Fibroblast of skin of left quadriceps (primary cell): ENCODE measurements around the gene CDPF1.

Experiments used
- DNase-seq, 2 experiments: peaks; one replicate each; pipeline ENCODE4 v3.0.0-alpha.2; 2013; ENCODE audit warnings: low read depth in 2 of 2

Gene CDPF1, protein sequence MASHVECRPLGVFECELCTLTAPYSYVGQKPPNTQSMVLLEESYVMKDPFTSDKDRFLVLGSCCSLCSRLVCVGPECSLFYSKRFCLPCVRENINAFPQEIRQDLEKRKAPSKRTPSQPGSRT

DNA sequence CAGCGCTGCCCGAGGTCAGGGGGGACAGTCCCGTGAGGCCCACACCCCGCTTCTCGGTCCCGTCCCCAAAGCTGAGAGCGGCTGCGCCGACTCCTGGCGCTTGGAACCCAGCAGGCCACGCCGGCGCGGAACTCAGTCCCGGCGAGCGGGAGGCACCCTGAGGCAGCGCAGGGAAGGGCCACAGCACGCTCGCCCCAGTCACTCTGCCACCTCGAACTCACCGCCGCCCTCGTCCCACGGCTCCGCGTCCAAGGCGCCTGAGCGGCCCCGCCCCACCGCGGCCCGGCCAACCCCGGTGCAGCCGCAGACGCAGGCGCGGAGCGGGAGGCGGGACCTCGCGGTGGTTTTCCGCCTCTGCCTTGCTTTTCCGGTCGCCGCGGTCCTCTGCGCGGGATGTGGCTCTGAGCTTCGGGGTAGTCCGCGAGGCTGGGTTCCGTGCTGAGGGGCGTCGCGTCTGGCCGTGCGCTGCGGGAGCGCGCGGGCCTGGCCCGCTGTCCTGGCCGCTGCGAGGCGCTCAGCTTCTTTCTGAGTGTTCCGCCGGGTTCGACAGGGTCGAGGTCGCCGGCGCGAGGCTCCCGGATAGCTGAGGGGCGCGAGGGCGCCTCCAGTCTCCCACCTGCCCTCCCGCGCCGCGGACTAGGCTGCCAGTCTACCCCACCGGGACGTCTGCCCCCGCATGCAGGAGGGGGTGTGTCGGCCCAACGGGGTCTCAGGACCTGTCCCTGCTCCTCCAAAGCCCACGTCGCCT is at the start of gene CDPF1:
TSS of gene CDPF1 (minus strand) at position 259 of the 748 bp plus-strand sequence. CDS start 2,009 bp downstream, outside the sequence.
- peak; percentile 61 to 62 for DNase-seq

DNA sequence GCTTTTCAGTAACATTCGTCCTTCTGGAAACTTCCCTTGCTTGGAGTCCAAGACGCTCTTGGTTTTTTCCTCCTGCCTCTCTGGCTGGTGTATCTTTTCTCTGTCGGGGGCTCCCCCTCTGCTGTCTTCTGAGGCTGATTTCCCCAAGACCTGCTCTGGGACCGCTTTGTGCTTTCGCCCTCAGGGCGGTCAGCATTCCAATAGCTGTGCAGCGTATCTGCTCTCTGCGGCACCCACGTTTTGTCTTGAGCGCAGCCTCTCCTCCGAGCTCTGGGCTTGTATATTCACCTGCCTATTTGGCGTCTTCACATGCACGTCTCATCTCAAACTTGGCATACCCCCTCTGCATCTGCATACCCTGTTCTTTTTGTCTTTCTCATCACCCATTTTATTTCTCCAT is 49.0 kb upstream of the CDPF1 start:
- no peak for DNase-seq

DNA sequence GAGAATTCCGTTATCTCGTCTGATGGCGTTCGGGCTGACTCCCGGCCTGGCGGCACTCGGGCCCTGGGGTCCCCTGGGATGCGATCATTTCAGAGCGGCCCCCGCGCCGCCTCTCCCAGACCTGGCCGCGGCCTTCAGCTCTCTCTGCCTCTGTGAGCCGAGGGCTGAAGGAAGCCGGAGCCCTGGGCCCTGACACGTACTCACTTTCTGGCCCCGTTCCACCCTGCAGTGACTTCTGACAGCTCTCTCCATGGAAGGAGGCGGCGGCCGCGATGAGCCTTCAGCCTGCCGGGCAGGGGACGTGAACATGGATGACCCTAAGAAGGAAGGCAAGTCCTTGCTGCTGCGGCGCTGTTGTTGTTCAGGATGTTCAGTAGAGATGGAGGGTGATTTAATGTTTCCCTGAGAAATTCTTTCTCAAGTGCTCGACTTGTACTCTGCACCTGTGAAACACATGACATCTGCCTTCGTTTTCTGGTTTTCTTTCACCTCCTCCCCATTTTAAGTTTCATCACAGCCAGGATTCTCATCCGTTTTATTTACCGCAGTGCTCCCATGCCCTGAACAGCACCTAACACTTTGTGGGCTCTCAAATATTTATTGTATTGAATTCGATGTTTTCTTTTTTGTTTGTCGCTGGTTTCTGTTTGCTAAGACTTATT is 47.2 kb upstream of the CDPF1 start:
- DNase-seq: no peak

DNA sequence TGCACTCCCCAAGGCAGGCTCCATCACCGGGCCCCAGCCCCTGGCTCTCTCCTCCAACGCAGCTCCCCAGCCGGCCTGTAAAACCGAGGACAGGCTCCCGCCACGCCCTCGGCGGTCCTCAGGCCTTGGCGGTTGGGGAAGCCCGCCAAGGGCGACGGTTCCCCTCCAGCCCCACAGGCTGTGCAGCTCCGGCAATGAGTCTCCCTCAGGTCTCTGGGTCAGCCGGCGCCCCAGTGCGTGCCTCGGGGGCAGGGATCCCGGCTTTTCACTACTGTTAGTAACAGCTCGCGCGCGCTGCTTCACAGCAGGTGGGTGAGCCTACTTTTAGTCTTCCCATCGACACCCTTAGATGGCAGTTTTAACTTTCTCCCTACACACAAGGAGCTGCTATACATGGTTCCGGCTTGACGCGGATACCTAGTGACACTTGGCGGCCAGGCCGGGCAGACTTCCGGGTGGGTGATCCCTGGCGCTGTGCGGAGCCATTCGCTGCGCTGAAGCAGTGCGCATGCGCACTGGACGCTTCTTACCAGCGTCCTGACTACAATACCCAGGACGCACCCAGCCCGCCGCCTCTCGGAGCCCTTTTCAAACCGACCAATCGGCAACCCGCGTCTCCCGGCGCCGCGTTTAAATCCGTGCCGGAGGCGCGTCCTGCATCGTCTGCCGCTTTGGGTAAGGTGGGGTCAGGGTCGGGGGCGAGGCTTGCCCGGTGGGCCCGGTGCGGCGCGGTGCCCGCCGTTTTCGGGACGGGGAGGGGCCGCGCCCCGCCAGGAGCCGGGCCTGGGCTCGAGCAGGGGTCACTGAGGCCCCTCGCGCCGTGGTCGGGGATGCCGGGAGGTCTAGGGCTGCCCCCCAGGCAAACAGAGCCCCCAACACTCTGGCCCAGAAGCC is 46.4 kb upstream of the CDPF1 start, which contains the start of gene GTSE1:
TSS of gene GTSE1 (plus strand) at position 614 of the 894 bp plus-strand sequence. CDS start 531 bp downstream, outside the sequence.
- DNase-seq: peak; percentile 90 to 91

DNA sequence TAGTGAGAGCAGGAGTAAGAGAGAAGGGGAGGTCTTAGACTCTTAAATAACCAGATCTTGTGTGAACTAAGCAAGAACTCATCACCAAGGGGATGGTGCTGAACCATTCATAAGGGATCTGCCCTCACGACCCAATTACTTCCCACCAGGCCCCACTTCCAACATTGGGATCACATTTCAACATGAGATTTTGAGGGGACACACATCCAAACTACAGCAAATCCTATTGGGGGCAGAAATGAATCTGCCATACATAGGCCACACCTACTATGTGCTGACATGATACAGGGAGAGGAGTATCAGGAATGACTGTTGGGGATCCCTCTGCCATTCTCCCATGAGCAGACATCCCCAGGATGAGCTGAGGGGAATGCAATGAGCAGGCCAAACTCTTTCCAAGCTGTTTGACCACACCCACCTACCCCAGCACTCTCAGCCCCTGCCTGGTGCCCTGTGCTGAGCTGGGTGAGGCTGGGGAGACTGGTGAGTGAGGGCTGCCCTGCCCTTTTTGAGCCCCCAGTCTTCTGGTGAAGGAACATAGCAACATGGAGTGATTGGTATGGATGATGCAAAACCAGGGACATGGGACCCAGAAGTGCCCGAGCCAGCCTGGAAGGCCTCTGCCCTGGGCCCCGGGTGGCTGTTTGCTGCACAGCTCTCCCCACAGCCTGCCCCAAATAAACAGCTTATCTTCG is 45.3 kb upstream of the CDPF1 start:
- DNase-seq: no peak

DNA sequence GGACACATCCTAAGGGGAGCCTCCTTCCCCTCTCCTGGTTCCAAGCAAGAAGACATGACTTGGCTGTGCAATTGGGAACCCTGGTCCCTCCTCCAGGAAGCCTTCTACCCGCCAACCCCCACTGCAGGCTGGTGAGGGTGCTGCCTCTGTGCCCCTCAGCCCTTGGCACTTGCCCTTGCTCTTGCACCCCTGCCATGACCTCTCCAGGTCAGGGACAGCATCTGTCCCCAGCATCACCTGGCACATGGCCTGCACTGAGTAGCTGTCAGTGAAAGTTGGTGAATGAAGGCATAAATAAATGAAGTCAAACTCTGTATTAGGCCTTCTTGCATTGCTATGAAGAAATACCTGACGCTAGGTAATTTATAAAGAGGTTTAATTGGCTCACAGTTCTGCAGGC is 44.7 kb upstream of the CDPF1 start:
- no peak for DNase-seq

DNA sequence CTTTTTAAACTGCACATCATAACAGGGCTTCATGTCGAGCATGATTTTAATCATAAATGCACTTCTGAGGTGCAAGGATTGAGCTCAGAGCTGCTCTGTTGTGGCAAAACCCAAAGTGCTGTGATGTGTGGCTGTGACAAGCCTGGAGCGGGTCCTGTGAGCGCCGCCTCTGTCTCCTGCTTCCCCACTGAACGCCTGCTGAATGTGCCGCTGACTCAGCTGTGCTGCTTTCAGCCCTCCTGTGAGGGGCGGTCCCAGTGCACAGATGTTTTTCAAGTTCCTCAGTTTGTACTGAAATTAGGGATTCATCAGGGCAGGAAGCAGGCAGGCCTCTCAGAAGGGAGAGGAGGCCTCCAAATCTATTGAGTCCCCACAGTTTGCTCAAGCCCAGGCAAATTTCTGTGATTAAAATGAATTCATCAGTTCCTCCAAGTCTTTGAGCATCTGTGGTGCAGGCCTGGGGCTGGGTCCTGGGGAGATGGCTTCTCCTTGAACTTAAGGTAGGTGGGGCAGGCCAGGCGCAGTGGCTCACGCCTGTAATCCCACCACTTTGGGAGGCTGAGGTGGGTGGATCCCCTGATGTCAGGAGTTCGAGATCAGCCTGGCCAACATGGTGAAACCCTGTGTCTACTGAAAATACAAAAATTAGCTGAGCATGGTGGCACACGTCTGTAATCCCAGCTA is 43.6 kb upstream of the CDPF1 start:
- DNase-seq: peak; percentile 49 to 52

DNA sequence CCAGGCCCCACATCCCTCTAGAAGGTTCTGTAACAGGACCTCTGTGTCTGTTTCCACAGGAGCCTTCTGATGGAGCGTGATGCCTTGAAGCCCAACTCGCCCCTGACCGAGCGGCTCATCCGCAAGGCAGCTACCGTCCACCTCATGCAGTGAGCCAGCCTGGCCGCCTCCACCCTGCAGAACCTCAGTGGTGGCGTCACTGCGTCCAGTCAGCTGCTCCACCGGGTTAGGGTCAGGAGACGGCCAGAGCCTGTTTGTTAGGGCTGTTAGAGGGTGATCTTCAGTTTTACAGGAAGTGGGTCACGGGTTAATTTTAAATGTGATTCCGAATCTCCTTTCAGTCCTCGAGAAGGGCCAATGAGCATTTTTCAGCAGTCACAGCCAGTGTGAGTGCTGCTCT is 42.6 kb upstream of the CDPF1 start:
- DNase-seq: no peak

DNA sequence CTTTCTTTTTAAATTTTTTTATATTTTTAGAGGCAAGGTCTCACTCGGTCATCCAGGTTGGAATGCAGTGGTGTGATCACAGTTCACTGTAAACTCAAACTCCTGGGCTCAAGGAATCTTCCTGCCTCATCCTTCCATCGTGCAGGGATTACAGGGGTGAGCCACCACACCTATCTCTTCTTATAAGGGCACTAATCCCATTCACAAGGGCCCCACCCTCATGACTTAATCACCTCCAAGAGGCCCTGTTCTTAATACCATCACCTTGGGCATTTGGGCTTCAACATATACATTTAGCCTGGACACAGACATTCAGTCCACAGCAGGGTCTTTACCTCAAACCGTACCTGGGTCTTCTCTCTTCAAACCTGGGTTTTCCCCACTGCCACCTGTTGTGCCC is 42.1 kb upstream of the CDPF1 start:
- no peak for DNase-seq

DNA sequence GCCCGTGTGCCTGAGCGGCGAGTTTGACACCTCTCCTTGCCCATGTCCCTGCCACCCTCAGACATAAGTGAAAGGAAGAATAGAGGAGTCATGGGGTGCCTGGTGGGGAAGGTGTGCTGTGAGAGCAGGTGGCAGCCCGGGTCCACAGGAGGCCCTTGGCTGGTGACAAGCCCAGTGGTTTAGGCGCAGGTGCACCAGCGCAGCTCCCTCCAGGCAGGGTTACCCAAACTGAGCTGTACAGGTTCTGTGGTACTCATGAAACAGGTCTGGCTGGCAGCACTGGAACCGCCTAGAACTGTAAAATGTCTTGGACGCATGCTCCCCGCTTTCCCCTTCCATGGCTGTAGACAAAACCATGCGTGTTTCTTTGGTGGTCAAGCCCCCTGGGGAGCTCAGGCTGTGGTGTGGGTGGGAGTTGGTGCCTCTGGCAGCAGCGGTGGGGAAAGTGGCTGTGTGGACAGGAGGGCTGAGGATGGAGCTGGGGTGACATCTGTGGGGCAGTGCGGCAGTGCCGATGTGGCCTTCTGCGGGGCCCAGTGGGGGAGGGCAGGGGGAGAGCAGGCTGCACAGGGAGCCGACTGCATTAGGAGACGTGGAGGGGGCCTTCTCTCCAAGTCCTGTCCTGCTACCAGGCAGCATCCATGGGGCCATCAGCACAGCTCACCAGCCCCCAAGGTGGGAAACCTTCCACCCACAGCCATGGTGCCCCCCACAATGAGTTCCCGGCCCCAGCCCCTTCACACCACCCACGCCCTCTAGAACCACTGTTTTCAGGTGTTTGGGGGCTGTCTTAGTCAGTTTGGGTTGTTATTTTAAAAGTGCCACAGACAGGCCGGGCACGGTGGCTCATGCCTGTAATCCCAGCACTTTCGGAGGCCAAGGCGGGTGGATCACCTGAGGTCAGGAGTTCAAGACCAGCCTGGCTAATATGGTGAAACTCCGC is 41.0 kb upstream of the CDPF1 start:
- DNase-seq: no peak

DNA sequence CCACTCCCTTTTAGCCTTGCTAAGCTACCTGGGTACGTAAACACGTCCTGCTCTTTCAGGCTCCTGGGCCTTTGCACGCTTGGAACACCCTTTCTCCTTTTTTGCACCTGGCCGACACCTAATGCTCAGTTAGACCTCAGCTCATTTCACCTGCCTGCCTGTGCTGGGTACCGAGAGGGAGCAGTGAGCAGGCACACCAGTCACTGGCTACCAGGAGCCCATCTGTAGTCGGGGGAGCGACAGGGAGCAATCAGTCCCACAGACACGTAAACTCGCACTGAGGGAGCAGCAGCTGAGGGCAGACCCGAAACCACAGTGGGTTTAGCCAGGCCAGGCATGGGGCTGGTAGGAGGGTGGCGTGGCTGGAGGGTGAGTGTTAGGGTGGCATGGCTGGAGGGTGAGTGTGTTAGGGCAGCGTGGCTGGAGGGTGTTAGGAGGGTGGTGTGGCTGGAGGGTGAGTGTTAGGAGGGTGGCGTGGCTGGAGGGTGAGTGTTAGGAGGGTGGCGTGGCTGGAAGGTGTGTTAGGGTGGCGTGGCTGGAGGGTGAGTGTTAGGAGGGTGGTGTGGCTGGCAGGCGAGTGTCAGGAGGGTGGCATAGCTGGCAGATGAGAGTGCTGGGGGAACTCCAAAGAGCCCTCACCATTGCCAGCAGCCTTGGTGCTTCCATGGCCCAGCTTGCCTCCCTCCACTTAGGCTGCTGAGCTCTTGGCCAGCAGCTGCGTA is 40.2 kb upstream of the CDPF1 start:
- DNase-seq: no peak

DNA sequence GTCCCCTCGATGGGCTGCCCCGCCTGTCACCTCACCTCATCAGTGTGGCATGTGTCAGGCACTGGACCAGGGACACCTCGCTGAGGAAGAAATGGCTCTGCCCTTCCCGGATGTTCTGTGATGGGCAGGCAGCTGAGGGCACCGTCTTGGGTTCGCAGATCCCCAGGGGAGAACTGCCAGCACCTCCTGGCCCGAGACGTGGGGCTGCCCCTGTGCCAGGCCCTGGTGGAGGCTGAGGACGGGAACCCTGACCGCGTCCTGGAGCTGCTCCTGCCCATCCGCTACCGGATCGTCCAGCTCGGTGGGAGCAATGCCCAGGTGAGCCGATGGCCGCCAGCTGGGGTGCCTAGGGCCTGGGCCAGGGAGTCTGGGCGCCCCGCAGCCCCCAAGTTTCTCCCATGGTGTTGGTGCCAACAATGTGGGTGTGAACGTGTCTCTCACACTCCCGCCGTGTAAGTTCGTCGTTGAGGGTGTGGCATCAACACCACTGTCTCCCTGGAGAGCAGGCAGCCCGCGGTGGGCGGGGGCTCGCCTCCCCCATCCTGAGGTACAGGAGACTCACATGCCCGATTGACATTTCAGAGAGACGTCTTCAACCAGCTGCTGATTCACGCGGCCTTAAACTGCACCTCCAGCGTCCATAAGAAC is 39.3 kb upstream of the CDPF1 start:
- DNase-seq: no peak

DNA sequence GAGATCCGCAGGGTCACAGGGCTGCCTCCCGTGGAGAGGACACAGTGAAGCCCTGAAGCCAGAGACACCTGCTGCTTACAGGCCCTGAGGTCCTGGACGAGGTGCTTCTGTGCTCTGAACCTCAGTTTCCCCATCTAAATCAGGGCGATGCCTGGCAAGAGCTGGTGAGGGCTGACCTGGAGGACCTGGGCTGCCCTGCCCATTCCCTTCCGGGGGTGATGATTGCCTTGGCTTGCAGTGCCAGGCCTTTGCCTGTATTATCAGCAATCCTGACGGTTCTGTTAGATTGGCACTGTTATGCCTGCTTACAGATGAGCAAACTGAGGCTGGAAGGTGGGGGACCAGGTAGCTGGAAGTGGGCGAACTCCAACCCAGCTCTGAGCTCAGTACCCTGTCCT is 38.8 kb upstream of the CDPF1 start:
- DNase-seq: no peak

DNA sequence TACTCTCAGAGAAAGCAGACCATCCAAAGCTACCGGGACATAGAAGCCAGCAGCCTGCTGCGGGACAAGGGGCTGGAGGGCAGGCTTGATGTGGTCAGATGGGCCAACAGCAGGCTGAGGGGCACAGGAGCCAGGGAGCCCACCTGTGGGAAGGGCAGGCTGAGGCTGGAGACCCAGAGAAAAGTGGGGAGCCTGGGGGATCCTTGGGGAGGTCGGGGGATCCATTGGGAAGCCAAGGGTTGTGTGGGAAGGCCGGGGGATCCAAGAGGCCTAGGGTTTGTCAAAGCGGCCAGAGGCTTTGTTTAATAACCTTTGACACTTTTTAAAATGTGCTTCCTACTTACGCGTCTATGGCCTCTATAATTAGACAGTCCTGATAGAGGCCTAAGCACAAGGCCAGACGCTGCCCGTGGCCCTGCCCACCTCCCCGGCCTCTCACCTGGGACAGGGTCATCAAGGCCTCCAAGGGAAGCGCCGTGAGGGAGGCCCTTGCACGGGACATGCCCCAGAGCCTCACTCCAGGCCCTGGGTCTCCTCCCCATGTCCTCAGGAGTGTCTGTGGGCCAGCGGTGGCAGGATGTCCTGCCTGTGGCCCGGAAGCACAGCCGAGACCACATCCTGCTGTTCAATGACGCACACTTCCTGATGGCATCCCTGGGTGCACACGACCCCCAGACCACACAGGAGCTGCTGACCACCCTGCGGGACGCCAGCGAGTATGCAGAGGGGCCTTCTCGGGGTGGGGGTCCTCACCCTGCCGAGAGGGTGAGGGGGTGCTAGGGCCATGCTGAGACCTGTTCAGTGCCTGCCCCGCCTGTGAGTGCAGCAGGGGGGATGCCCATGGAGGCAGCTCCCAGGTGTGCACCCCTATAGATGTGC is 38.0 kb upstream of the CDPF1 start:
- no peak for DNase-seq

DNA sequence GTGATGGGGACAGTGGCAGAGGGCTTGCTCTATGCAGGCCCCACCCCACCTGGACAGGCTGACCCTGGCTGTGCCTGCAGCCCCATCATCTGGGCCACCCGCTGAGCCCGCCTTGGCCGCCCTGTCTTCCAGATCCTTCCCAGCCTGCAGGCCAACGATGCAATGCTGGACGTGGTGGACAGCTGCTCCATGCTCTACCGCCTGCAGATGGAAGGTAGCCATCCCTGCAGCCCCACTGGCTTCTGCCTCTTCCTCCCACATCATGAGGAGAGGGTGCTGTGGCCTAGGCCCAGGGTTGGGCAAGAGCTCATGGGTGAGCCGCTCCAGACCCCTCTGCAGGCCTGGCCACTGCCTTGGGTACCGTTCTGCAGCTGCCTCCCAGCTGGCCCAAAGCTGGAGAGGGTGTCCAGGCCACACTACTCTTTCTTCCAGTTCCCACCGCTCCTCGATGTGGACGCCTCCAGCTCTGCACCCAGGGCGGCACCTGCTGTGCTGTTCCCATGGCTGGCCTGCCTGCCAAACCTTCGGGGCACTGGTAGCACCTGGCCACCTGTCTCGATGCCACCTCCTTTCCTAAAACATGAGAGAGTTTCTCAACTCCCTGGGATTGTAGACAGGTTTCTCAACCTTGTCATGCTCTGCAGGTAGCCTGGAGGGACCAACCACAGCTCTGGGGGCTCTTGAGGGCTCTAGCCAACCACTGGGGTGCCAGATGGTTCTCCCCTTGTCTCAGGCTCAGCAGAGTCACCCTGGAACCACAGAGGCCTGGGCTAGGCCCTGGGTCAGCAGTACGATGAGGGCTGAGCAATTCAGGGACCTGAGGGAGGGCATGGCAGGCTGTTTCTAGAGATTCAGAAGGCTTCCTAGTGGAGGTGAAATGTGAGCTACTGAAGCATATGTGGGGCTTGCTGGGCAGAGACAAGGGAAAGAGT is 37.1 kb upstream of the CDPF1 start:
- no peak for DNase-seq

DNA sequence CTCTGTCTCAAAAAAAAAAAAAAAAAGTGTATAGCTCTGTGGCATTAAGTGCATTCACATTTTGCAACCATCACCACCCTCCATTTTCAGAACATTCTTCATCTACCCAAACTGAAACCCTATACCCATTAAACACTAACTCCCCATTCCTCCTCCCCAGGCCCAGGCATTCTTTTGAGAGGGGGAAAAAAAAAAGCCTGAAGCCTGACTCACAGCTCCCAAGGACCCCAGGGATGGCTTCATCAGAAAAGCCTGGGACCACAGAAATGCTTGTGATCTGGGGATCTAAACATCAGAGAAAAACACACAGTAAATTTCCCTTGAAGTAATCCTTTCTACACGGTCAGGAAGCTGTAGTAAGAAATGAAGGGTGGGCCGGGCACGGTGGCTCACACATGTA is 35.9 kb upstream of the CDPF1 start:
- DNase-seq: peak; percentile 49 to 60
